HL-60 (cell line): ENCODE data around the gene AQP12B.
"Not testable (repeated sequence)": the region's sequence is repeated elsewhere in the genome, so short reads cannot be mapped to it uniquely, and the experiment has no call there.

Source experiments
- DNase-seq, 2 experiments: peaks; one replicate each; pipeline ENCODE4 v3.0.0-alpha.2; 2010 to 2020; ENCODE audit warnings: low read depth in 1 of 2, low spot score in 1 of 2
- H3K27ac ChIP-seq: fragments of 250-450 bp; sonication (Bioruptor Pico); replicated peaks from 2 replicates; pipeline ENCODE4 v1.5.1; 2020; ENCODE audit warnings: mild to moderate bottlenecking, moderate library complexity
- H3K27me3 ChIP-seq: fragments of 250-450 bp; sonication (Bioruptor Pico); 2 replicates; pipeline ENCODE4 v1.5.1; 2021; ENCODE audit warnings: mild to moderate bottlenecking, moderate library complexity; ENCODE audit not compliant: insufficient read depth, poor library complexity, severe bottlenecking
- H3K4me3 ChIP-seq: replicated peaks from 2 replicates; pipeline ENCODE4 v1.5.1; 2011; ENCODE audit warnings: mild to moderate bottlenecking, control low read depth, low read length; ENCODE audit not compliant: insufficient read depth
- GABPA ChIP-seq: IDR thresholded peaks from 2 replicates; pipeline ENCODE4 v1.6.1; 2012; ENCODE audit warnings: low read depth
- POLR2AphosphoS5 ChIP-seq: IDR thresholded peaks from 2 replicates; pipeline ENCODE4 v1.6.1; 2012; ENCODE audit warnings: low read depth
- SPI1 ChIP-seq: IDR thresholded peaks from 2 replicates; pipeline ENCODE4 v1.6.1; 2012; ENCODE audit warnings: low read depth, mild to moderate bottlenecking, borderline replicate concordance
- TF ChIP-seq, protein P1 (sequence below): IDR thresholded peaks from one replicate; pipeline ENCODE4 v1.5.1; 2011; ENCODE audit warnings: low read length, control low read depth, inconsistent platforms; ENCODE audit not compliant: insufficient read depth
- TF ChIP-seq, protein P2 (sequence below): IDR thresholded peaks from 2 replicates; pipeline ENCODE4 v1.6.1; 2012; ENCODE audit warnings: low read depth; ENCODE audit not compliant: insufficient replicate concordance

The AQP12B gene

DNA sequence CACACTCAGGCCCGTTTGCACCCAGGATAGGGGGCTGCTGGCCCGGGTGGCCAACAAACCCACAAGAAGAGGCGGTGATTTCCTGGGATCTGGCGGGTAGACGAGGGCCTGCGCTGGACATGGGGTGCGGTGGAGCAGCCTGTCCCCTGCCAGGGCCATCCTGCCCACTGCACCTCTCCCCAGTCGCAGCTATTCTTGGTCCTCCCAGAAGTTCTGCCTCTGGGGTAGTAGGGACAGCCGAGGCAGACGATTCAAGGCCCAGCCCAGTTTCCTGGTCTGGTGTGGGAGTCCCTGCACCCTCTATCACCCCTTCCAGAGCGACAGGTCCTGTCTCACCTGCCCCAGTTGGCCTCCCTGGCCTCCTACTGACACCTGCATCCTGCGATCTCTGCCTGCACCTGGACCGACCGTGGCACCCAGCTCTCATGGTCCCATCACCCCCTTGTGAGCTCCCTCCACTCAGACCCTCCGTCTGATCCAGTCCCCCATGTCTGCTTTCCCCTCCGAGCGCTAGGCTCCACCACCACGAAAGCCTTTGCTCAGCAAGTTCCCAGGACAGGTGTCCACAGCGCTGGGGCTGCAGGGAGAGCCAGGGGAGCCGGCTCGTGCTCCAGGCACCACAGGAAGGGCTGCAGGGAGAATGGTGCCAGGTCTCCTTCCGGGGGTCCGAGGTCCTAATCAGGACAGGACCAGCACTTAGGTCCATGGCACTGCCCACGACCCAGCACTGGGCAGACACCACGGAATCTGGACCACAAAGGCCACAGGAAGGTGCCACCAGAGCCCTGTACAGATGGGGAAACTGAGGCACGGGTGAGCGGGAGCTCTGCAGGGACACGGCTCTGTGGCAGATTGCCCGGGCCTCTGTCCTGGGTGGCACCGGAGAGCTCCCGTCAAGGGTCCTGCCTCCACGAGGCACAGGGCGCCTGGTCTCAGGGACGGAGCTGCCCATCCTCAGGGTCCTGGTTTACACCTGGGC is 10.2 kb upstream of the AQP12B start:
- not testable (repeated sequence) for H3K27me3 ChIP-seq, DNase-seq, H3K4me3 ChIP-seq, H3K27ac ChIP-seq

DNA sequence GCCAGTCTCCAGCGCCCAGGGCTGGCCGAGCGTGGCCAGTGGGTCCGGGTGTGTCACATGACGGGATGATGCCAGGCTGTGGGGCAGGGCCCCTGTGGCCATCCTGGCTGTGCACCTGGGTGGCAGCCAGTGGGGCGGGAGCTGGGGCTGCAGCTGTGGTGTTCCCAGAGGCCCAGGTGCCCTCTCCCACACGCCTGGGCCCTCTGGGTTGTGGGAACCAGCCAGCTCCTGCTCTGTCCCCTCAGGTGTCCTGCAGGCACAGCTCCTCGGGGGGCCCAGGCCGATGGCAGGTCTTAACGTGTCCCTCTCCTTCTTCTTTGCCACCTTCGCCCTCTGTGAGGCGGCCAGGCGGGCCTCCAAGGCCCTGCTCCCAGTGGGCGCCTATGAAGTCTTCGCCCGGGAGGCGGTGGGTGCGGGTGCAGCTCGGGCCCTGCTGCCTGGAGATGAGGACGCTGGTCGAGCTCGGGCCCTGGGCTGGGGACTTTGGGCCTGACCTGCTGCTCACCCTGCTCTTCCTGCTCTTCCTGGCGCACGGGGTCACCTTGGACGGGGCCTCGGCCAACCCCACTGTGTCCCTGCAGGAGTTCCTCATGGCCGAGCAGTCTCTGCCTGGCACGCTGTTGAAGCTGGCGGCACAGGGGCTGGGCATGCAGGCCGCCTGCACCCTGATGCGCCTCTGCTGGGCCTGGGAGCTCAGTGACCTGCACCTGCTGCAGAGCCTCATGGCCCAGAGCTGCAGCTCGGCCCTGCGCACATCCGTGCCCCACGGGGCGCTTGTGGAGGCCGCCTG is 9.1 kb upstream of the AQP12B start, which contains the start of gene AQP12A:
AQP12A (plus strand) TSS at position 236 of the 790 bp plus-strand sequence; CDS start at position 284, 48 bp downstream.
- H3K4me3 ChIP-seq, DNase-seq, H3K27me3 ChIP-seq, H3K27ac ChIP-seq: not testable (repeated sequence)

DNA sequence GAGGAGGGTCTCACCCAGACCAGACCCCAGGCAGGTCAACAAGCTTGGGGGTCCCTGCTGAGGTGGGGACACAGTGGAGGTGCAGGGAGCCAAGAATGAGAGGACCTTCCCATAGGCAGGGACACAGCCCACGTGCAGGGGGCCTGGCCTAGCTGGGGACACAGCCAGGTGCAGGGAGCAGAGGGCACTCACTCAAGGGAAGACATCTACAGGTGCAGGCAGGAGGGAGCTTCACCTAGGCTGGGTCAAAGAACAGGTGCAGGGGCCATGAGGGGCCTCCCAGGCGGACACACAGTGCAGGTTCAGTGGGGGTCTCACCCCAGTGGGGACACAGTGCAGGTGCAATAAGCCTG is 8.4 kb upstream of the AQP12B start:
- not testable (repeated sequence) for H3K4me3 ChIP-seq, H3K27ac ChIP-seq, DNase-seq, H3K27me3 ChIP-seq

DNA sequence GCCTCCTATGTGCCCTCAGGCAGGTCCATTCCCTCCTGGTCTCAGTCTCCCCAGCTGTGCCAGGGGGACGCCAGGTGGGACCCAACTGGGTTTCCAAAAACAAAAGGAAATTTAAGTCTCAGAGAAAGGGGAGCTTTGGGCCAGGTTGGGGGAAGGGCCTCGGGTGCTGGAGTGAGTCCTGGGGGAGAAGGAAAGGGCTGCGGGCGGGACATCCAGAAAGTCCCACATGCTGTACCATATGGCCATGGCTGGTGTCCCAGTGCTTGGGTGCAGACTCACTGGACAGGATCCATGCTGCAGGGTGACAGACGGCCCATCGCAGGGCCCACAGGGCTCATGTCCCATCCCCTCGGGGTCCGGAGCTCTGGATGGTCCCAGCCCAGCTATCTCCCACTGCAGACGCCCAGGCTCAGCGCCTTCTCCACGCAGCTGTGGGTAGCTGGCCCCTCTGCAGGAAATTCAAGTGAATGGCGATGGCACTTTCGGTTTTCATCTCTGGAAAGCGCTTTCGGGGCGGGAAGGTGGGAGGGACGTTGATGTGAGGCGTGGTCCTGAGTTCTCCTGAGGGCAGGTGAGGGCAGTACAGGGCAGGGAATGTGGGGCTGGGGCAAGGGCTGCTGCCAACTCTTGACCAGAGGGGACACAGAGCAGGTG is 7.9 kb upstream of the AQP12B start:
- H3K27ac ChIP-seq, H3K4me3 ChIP-seq, DNase-seq, H3K27me3 ChIP-seq: not testable (repeated sequence)

DNA sequence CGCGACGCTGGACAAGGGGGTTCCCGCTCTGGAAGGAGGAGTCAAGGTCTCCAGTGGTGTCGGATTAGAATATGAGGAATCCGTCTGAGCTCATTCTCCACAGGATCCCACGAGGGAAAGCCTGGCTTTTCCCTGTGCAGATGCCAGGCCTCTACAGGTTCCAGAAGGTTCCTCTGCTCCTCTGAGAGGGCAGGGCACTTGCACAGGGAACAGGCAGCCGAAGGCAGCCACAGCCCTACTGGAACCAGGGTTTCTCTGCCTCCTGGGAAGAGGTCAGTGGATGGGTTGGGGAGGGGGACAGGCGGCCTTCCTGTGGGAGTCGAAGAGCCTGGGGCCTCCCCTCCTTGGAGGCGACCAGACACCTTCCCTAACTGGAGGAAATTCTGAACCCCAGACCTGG is 7.3 kb upstream of the AQP12B start:
- TF ChIP-seq, protein P1, sequence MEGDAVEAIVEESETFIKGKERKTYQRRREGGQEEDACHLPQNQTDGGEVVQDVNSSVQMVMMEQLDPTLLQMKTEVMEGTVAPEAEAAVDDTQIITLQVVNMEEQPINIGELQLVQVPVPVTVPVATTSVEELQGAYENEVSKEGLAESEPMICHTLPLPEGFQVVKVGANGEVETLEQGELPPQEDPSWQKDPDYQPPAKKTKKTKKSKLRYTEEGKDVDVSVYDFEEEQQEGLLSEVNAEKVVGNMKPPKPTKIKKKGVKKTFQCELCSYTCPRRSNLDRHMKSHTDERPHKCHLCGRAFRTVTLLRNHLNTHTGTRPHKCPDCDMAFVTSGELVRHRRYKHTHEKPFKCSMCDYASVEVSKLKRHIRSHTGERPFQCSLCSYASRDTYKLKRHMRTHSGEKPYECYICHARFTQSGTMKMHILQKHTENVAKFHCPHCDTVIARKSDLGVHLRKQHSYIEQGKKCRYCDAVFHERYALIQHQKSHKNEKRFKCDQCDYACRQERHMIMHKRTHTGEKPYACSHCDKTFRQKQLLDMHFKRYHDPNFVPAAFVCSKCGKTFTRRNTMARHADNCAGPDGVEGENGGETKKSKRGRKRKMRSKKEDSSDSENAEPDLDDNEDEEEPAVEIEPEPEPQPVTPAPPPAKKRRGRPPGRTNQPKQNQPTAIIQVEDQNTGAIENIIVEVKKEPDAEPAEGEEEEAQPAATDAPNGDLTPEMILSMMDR: no peak
- TF ChIP-seq, protein P2, sequence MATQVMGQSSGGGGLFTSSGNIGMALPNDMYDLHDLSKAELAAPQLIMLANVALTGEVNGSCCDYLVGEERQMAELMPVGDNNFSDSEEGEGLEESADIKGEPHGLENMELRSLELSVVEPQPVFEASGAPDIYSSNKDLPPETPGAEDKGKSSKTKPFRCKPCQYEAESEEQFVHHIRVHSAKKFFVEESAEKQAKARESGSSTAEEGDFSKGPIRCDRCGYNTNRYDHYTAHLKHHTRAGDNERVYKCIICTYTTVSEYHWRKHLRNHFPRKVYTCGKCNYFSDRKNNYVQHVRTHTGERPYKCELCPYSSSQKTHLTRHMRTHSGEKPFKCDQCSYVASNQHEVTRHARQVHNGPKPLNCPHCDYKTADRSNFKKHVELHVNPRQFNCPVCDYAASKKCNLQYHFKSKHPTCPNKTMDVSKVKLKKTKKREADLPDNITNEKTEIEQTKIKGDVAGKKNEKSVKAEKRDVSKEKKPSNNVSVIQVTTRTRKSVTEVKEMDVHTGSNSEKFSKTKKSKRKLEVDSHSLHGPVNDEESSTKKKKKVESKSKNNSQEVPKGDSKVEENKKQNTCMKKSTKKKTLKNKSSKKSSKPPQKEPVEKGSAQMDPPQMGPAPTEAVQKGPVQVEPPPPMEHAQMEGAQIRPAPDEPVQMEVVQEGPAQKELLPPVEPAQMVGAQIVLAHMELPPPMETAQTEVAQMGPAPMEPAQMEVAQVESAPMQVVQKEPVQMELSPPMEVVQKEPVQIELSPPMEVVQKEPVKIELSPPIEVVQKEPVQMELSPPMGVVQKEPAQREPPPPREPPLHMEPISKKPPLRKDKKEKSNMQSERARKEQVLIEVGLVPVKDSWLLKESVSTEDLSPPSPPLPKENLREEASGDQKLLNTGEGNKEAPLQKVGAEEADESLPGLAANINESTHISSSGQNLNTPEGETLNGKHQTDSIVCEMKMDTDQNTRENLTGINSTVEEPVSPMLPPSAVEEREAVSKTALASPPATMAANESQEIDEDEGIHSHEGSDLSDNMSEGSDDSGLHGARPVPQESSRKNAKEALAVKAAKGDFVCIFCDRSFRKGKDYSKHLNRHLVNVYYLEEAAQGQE: no peak
- TF ChIP-seq GABPA (no peak), POLR2AphosphoS5 (no peak), SPI1 (no peak)
- no peak for DNase-seq
- Histone ChIP-seq H3K27me3 (no peaks in the 10 kb centered on the region), H3K4me3 (no peak overlapping the region), H3K27ac (no peak overlapping the region)

DNA sequence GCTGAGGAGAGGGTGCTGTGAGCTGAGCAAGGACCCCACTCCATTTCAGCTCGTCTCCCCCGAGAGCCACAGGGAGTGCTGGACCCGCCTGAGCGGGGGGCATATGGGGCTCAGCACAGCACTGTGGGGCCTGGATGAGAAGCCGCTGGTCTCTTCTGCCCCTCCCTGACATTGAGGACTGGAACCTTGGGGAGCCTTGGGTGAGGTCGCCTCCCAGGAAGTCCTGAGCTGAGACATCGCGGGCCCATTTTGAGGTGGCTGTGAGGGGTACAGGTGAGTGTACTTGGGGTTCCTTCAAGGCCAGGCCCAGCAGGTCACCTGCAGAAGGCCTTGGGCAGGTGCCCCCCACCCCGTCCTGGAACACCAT is 5.9 kb upstream of the AQP12B start:
- no peak for DNase-seq
- no peak overlapping the region for H3K27ac ChIP-seq
- TF ChIP-seq SPI1 (no peak), POLR2AphosphoS5 (no peak), GABPA (no peak)
- TF ChIP-seq, protein P2: no peak
- TF ChIP-seq, protein P1: no peak
- no peaks in the 10 kb centered on the region for H3K27me3 ChIP-seq
- H3K4me3 ChIP-seq: no peak overlapping the region
